GM19043 (cell line): ENCODE data around the gene KANSL1.
"Not testable (repeated sequence)": the region's sequence is repeated elsewhere in the genome, so short reads cannot be mapped to it uniquely, and the experiment has no call there.

Source experiments
- ATAC-seq: cut with Tn5 transposase; IDR thresholded peaks from one replicate; pipeline ENCODE4 v1.9.1; 2021; ENCODE audit warnings: low read depth; ENCODE audit not compliant: unreplicated experiment

The KANSL1 gene

GRCh38 chr17:46026166-46027047 is 166.8 kb downstream of the KANSL1 start:
- no peak for ATAC-seq

GRCh38 chr17:46025510-46026165 is 167.6 kb downstream of the KANSL1 start:
- no peak for ATAC-seq

DNA sequence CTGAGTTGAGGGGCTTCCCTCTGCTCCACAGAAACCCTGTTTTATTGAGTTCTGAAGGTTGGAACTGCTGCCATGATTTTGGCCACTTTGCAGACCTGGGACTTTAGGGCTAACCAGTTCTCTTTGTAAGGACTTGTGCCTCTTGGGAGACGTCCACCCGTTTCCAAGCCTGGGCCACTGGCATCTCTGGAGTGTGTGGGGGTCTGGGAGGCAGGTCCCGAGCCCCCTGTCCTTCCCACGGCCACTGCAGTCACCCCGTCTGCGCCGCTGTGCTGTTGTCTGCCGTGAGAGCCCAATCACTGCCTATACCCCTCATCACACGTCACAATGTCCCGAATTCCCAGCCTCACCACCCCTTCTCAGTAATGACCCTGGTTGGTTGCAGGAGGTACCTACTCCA is 168.2 kb downstream of the KANSL1 start:
- no peak for ATAC-seq

GRCh38 chr17:46024590-46024989 is 168.6 kb downstream of the KANSL1 start:
- no peak for ATAC-seq

- ATAC-seq = no peak
Observed at GRCh38 chr17:46023783-46024388, 169.3 kb downstream of the KANSL1 start.

DNA sequence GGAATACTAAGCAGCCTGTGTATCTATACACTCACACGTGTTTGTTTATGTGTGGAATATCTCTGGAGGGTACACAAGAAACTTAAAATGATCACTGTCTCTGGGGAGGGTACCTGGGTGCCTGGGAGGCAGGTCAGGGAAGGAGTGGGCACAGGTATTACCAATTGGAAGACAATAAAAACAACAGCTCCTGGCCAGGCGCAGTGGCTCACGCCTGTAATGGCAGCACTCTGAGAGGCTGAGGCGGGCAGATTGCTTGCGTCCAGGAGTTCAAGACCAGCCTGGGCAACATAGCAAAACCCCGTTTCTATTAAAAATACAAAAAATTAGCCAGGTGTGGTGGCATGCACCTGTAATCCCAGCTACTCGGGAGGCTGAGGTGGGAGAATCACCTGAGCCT is 169.9 kb downstream of the KANSL1 start:
- not testable (repeated sequence) for ATAC-seq

DNA sequence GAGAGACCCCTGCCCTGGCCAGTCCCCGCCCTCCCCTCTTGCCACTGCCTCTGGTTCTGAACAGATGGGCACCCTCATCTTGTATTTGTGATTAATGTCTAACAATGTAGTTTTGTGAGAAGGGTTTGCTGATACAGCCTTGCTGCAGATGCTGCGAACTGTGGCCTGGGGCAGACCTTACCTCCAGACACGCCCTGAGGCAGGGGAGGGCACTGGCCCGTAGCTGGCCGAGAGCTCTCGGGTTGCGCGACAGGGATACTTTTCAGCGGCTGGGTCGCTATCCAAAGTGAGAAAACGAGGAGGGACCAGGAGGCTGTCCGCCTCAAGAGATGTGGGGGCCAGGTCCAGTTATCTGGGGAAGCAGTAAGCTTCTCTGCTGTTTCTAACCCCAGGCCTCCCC is 172.2 kb downstream of the KANSL1 start:
- ATAC-seq = no peak

DNA sequence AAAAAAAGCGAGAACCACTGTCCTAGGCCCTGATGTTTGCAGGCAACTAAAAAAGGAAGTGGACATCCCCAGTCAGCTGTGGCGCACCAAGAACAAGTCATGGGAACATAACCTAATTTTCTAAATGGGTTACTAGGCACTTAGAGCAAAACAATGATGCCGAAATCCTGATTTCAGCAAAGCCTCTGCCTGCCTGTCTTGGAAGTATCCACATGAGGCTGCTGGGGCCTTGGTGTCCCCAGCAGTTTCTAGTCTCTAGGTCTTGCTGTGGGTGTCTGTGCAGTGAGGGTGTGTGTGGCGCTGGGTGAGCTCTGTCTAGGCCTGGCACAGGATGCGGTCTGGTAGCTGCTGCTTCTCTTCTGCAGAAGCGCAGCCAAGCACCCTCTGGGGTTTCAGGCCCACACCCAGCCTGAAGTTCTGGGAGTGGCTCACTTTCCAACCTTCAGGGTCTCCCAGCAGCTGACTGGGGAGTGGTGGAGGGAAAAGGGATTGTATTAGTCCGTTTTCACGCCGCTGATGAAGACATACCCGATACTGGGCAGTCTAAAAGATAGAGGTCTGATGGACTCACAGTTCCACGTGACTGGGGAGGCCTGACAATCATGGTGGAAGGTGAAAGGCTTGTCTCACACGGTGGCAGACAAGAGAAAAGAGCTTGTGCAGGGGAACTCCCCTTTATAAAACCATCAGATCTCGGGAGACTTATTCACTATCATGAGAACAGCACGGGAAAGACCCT is 173.0 kb downstream of the KANSL1 start:
- no peak for ATAC-seq

DNA sequence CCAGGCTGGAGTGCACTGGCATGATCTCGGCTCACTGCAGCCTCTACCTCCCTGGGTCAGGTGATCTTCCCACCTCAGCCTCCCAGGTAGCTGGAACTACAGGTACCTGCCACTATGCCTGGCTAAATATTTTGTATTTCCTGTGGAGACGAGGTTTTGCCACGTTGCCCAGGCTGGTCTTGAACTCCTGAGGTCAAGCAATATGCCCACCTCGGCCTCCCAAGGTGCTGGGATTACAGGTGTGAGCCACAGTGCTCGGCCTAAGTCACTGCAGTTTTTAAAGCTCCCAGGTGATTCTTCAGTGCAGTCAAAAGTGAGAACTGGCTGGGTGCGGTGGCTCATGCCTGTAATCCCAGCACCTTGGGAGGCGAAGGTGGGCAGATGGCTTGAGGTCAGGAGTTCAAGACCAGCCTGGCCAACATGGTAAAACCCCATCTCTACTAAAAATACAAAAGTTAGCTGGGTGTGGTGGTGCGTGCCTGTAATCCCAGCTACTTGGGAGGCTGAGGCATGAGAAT is 173.8 kb downstream of the KANSL1 start:
- not testable (repeated sequence) for ATAC-seq

DNA sequence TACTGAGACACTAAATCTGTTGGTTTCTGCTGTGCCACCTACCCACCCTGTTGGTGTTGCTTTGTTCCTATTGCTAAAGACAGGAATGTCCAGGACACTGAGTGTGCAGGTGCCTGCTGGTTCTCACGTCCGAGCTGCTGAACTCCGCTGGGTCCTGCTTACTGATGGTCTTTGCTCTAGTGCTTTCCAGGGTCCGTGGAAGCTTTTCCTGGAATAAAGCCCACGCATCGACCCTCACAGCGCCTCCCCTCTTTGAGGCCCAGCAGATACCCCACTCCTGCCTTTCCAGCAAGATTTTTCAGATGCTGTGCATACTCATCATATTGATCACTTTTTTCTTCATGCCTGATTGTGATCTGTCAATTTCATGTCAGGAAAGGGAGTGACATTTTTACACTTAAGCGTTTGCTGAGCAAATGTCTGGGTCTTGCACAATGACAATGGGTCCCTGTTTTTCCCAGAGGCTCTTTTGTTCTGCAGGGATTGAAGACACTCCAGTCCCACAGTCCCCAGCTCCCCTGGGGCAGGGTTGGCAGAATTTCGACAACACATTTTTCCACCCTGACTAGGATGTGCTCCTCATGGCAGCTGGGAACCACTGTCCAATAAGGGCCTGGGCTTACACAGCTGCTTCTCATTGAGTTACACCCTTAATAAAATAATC is 179.6 kb downstream of the KANSL1 start:
- ATAC-seq = no peak

GRCh38 chr17:46013127-46013501 is 180.1 kb downstream of the KANSL1 start:
- ATAC-seq = no peak

- ATAC-seq = no peak
Observed at GRCh38 chr17:46012506-46013079, 180.6 kb downstream of the KANSL1 start.

GRCh38 chr17:46011711-46012505 is 181.3 kb downstream of the KANSL1 start:
- no peak for ATAC-seq

DNA sequence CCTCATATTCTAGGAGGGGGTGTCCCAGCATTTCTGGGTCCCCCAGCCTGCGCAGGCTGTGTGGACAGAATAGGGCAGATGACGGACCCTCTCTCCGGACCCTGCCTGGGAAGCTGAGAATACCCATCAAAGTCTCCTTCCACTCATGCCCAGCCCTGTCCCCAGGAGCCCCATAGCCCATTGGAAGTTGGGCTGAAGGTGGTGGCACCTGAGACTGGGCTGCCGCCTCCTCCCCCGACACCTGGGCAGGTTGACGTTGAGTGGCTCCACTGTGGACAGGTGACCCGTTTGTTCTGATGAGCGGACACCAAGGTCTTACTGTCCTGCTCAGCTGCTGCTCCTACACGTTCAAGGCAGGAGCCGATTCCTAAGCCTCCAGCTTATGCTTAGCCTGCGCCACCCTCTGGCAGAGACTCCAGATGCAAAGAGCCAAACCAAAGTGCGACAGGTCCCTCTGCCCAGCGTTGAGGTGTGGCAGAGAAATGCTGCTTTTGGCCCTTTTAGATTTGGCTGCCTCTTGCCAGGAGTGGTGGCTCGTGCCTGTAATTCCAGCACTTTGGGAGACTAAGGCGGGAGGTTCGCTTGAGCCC is 182.5 kb downstream of the KANSL1 start:
- no peak for ATAC-seq

DNA sequence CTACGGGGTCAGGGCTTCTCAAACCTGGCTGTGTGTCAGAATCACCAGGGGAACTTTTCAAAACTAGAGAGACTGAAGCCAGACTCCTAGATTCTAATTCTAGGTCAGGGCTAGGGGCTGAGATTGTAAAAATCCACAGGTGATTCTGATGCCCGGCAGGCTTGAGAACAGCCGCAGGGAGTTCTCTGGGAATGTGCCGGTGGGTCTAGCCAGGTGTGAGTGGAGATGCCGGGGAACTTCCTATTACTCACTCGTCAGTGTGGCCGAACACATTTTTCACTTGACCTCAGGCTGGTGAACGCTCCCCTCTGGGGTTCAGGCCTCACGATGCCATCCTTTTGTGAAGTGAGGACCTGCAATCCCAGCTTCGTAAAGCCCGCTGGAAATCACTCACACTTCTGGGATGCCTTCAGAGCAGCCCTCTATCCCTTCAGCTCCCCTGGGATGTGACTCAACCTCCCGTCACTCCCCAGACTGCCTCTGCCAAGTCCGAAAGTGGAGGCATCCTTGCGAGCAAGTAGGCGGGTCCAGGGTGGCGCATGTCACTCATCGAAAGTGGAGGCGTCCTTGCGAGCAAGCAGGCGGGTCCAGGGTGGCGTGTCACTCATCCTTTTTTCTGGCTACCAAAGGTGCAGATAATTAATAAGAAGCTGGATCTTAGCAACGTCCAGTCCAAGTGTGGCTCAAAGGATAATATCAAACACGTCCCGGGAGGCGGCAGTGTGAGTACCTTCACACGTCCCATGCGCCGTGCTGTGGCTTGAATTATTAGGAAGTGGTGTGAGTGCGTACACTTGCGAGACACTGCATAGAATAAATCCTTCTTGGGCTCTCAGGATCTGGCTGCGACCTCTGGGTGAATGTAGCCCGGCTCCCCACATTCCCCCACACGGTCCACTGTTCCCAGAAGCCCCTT is 183.3 kb downstream of the KANSL1 start:
- no peak for ATAC-seq

GRCh38 chr17:46008591-46008990 is 184.6 kb downstream of the KANSL1 start:
- no peak for ATAC-seq

DNA sequence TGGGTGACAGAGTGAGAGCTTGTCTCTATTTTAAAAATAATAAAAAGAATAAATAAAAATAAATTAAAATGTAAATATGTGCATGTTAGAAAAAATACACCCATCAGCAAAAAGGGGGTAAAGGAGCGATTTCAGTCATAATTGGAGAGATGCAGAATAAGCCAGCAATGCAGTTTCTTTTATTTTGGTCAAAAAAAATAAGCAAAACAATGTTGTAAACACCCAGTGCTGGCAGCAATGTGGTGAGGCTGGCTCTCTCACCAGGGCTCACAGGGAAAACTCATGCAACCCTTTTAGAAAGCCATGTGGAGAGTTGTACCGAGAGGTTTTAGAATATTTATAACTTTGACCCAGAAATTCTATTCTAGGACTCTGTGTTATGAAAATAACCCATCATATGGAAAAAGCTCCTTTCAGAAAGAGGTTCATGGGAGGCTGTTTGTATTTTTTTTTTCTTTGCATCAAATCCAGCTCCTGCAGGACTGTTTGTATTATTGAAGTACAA is 185.7 kb downstream of the KANSL1 start:
- no peak for ATAC-seq
